ENCODE data around the gene TPMT.

The TPMT gene

DNA sequence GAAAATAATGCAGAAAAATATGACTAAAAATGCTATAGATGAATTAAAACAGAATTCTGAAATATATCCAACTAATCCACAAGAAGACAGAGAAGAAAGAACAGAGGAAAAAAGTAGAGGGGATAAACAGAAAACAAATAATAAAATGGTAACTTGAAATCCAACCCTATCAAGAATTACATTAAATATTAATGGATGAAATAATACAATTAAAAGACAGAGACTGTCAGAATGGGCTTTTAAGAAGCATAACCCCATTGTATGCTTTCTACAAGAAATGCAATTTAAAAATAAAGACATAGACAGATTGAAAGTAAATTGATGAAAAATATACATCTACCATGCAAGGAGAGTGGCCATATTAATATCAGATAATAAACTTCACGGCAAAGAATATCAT lies 47.8 kb downstream of the TPMT start:
- no peak for DNase-seq

DNA sequence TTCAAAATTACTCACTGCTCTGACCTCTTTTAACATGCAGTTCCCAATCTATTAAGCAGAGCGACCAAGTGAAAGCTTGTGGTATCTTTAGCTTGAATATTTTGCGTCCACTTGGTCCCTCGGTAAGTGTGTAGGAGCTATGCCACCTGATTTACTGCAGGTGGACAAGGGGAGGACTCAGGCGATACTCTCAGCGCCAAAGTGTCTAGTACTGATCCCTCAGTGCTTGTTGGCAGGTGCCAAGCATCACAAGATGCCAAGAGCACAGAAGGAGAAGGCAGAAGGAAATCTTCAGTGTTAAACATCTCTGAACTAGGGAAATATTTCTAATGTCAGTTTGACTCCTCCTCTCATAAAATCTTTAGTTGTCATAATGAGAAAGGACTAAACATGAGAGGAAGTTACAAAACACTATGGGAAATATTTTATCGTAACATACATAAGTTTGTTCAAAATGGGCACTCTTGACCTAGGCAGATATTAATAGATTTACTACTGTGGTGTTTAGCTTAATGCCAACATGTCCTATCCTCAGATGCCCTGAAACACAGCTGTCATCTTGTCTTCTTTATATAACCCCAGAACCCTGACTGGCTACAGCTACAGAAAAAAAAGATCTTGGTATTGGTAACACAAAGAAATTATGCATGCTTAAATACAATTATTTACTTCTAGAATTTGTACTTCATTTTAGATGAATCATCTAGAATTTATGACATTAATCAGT lies 51.9 kb downstream of the TPMT start:
- no peak for DNase-seq

DNA sequence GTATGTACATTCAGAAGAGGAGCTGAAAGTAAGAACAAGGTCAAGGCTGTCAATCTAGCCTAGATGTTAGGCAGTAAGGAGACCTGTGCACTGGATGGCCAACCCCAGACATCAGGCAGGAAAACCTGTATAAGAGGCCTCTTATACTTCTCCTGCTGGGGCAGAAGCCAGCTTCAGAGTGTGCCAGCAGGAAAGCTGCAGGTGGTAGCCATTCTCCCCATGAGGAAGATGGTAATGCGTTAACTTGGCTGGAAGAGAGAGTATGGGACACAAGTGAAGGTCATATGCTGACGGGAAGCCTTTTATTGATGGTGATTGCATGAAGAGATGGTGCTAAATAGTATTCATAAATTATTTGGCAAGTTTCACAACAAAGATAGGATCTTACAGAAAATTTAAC lies 53.0 kb downstream of the TPMT start:
- DNase-seq, result no peak

DNA sequence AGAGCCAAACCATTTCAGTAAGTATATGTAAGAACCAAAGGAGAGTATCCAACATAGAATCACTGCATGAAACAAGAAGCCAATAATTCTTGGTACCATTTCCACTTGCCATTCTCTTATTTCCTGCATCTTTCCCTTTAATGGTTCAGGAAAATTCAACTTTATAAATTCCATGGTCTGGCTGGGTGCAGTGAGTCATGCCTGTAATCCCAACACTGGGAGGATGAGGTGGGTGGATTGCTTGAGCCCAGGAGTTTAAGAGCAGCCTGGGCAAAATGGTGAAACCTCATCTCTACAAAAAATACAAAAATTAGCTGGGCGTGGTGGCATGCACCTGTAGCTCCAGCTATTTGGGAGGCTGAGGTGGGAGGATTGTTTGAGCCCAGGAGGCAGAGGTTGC lies 53.6 kb downstream of the TPMT start:
- DNase-seq, result no peak

GRCh38 chr6:18100296-18100695 lies 54.6 kb downstream of the TPMT start:
- no peak for DNase-seq

GRCh38 chr6:18099511-18099910 lies 55.4 kb downstream of the TPMT start:
- no peak for DNase-seq

GRCh38 chr6:18096423-18096822 lies 58.5 kb downstream of the TPMT start:
- DNase-seq, result no peak

DNA sequence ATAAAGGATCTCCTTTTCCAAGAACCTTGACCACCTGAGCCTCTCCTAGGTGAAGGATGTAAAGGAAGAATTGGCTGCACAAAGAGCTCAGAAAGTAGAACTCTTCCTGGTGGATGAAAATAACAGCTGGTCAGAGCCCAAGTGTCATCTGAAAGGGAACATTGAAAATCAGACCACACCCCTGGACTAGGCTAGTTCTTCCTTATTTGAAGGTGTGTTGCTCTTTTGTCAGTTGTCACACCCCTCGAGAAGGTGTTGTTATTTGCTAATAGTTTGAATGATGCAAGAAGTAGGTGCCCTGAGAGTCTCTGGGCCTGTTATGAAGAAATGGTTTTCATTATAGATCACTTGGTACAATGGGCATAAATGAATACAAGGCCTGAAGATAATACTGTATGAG lies 63.5 kb downstream of the TPMT start:
- no peak for DNase-seq

DNA sequence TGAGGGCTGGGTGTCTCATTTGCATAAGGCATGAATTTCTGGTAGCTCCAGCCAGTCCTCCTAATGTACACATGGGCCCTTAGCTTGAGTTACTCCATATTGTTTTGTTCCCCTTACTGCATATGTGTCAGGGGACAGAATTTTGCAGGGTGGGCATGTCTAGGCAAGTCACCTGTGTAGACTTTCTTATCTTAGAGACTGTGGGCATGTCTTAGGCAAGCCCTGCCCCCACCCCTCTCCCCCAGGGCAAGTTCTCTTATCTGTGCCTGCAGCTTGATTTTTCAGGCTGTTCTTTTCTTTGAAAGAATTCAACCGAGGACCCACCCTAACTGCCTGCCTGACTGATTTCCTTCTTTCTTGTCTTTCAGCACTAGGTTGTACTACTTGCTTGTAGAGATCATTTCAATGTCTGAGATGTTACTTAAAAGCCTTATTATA lies 64.5 kb downstream of the TPMT start:
- no peak for DNase-seq

DNA sequence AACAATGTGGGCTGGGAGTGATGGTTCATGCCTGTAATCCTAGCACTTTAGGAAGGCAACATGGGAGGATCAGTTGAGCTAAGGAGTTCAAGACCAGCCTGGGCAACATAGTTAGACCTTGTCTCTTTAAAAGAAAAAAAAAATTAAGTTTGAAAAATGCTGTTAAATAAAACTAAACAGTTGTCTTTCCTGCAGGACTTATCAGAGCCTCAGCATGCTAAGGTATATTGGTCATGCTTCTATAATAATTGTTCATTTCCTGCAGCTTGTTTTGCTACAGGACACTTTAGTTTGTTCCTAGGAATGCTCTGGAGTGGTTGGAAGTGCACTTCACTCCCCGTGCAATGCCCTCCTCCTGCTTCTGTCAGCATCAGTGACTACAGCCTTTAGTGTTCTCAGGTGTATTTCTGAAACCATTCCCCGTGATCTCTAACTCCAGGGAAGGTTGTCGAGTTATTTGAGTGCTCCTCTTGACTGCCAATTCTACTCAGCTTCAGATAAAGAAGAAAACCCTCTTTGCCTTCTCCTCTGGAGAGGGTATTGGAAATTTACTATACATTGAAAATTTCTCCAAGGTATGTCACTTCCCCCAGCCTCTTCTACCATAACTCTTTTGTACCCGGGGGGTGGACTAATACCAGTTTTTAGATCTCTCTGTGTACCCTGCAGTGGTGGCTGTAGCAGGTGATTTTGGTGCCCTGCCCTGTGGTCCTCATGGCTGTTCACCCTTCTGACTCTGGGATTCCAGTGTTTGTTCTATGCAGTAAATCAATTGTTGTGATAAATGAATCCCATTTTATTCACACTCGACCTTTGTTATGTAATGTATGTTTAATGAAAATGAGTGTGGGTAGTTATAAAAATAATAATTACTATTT lies 66.2 kb downstream of the TPMT start:
- DNase-seq, result no peak

GRCh38 chr6:18087396-18088165 lies 67.3 kb downstream of the TPMT start:
- no peak for DNase-seq

DNA sequence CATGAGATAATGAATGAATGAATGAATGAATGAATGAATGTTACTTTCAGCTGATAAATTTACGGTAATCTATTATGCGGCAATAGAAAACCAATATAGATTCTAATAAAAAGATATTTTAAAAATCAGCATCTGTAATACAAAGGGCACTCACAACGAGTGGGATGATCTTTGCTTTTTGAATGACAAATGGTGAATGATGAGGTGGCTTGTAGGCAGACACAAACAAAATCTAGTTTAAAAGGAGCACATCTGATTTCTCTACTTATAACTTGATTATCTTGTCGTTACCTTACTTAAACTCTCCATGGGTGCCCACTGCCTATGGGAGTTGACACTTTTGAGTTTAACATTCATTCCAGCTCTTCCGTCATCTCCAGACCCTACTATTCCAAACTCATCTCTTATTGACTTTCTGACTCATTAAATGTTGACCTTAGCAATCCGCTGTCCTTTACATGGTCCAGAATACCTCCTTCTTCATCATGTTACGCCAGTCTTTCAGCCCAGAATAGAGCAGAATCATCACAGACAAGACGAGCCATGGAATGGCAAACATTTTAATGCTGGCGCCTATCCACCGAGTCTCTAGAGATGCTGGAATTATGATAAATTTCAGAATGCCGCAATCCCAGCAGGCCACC lies 73.7 kb downstream of the TPMT start:
- no peak for DNase-seq

DNA sequence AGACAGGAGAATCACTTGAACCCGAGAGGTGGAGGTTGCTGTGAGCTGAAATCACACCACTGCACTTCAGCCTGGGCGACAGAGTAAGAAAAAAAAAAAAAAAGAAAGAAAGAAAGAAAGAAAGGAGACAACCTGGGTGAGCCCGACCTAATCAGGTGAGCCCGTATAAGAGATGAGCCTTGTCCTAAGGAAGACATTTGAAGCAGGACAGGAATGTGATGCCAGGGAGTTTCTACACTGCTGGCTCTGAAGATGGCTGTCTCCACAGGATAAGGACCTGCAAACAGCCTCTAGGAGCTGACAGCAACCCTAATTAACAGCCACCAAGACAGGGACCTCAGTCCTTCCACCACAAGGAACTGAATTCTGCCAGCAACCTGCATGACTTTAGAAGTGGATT lies 74.3 kb downstream of the TPMT start:
- DNase-seq, result no peak

DNA sequence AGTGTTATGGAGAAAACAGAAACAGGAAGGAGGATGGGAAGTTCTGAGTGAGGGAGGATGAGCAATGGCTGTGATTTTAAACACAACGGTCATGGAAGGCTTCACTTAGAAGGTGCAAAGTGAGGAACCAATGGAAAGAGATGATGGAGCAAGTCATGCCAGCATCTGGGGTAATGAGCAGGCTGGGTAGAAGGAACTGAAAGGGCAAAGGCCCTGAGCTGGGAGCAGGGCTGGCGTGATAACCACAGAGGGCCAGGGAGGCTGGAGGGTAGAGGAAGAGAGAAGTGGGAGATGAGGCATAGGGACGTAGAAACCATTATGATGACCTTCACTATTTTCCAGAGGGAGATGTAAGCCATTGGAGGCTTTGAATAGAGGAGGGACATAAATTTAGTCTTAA lies 76.0 kb downstream of the TPMT start:
- DNase-seq, result no peak

Measured in cortex of kidney (tissue), 1 donor.